HG02588 (cell line): ENCODE data around the gene PLCL2.

Experiments used
- ATAC-seq: cut with Tn5 transposase; IDR thresholded peaks from one replicate; pipeline ENCODE4 v1.9.1; 2021; ENCODE audit warnings: mild to moderate bottlenecking, moderate library complexity; ENCODE audit not compliant: unreplicated experiment

PLCL2 gene

GRCh38 chr3:17007284-17007683 is 122.5 kb downstream of the PLCL2 start:
- no peak for ATAC-seq

GRCh38 chr3:17009826-17010225 is 125.1 kb downstream of the PLCL2 start:
- no peak for ATAC-seq

GRCh38 chr3:17011728-17012338 is 127.1 kb downstream of the PLCL2 start:
- no peak for ATAC-seq

- no peak for ATAC-seq
Measured at GRCh38 chr3:17013050-17013449, 128.3 kb downstream of the PLCL2 start.

- no peak for ATAC-seq
Measured at GRCh38 chr3:17013571-17013970, 128.8 kb downstream of the PLCL2 start.

GRCh38 chr3:17014284-17014683 is 129.5 kb downstream of the PLCL2 start:
- no peak for ATAC-seq

- no peak for ATAC-seq
Measured at GRCh38 chr3:17014709-17015108, 130.0 kb downstream of the PLCL2 start.

- ATAC-seq = no peak
Measured at GRCh38 chr3:17021614-17022013, 136.9 kb downstream of the PLCL2 start.

- peak; percentile 96 for ATAC-seq
Measured at GRCh38 chr3:17023006-17023664, 138.4 kb downstream of the PLCL2 start.

GRCh38 chr3:17025594-17026139 is 140.9 kb downstream of the PLCL2 start:
- ATAC-seq = no peak

- no peak for ATAC-seq
Measured at GRCh38 chr3:17027318-17027717, 142.6 kb downstream of the PLCL2 start.

- ATAC-seq = no peak
Measured at GRCh38 chr3:17028363-17028762, 143.6 kb downstream of the PLCL2 start.

- no peak for ATAC-seq
Measured at GRCh38 chr3:17030438-17030837, 145.7 kb downstream of the PLCL2 start.

GRCh38 chr3:17030956-17031652 is 146.3 kb downstream of the PLCL2 start:
- no peak for ATAC-seq

GRCh38 chr3:17032407-17033034 is 147.8 kb downstream of the PLCL2 start:
- no peak for ATAC-seq

- ATAC-seq = no peak
Measured at GRCh38 chr3:17033516-17034168, 148.9 kb downstream of the PLCL2 start.

- ATAC-seq = no peak
Measured at GRCh38 chr3:17035033-17035432, 150.3 kb downstream of the PLCL2 start.

GRCh38 chr3:17035966-17036365 is 151.2 kb downstream of the PLCL2 start:
- no peak for ATAC-seq

- ATAC-seq = no peak
Measured at GRCh38 chr3:17038141-17038540, 153.4 kb downstream of the PLCL2 start.

GRCh38 chr3:17038900-17039553 is 154.3 kb downstream of the PLCL2 start:
- ATAC-seq = no peak
